SIG-M5 treated with dmso at 0.1 percent for 504 hours (cell line): Measurements from ENCODE around the gene FOXA1.

Source experiments
- DNase-seq: peaks from one replicate; lab custom pipeline; 2025; ENCODE audit not compliant: unreplicated experiment; lab: John Stamatoyannopoulos, UW

Gene FOXA1

DNA sequence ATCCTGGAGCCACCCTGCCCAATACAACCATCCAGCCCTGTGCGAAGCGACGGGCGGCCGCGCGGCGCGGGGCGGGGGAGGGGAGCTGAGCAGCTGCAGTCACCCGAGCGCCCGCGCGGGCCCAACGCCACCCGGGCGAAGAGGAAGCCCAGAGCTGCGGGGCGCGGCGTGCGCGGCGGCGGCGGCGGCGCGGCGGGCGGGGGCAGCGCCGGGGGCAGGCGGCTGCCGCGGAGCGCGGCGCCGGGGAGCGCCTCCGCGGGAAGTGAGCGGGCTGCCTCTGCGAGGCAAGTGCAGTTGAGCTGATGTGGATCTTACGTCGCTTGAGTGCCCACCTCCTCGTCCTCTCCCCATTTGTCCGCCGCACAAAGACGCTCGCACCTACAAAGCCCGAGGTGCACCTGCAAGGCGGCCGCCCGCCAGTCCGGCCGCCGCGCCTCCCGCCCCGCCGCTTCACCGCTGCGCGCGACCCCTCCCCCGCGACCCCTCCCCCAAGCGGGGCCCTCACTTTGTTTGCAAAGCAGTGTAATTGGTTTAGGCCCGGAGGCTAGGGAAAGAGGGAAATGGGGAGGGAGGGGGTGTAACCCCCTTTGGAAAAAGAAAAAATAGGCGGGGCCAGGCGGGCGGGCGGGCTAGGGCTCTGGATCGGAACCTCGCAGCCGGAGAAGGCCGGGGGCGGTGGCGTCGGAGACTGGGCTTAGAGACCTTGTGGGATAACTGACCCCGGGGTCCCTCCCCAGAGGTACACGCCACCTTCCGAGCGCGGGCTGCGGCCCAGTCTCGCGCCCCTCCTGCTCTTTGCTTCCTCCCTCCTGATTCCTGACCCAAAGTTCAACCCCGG, at the start of gene FOXA1, which contains the start of gene TTC6:
Gene FOXA1 (minus strand): TSS at position 279 of the 838 bp plus-strand sequence. CDS start 277 bp downstream, at position 2.
Gene TTC6 (plus strand): TSS at position 659 of the 838 bp plus-strand sequence. CDS start 26,436 bp downstream, outside the sequence.
- peak; percentile 87 for DNase-seq

DNA sequence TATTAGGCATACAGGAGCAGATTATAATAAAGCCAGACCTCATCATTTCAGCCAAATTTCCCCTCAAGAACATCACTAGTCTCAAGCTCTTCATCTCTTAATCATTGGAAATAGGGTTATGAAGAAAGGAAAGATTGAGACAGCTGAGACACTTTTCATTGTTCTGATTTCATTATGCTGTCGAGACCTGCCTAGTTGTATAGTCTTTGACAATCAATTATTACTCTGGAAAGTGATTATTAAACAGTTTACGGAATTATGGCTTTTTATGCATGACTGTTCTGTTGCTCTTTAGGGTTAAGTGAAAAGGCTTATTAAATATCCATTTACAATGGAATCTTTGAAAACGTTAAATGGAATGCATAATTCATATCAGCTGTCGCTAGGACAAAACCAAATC, 48.7 kb upstream of the FOXA1 start:
- no peak for DNase-seq

DNA sequence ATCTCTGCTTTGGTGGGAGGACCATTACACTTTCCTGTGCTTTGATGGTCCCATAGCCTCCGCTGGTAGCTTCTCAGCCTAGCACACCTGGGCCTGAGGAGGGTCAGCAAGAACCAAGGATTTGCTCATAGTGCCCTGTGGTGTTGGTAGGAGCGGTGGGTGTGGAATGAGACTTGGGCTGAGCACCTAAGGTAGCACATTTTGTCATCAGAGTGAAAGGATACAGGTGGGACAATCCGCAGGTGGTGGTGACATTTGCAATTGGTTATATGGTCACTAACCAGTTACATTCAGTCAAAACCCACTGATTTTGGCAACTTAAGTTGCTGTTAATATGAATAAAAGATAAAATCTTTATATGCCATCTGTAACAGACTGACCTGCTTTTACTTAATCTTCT, 47.1 kb upstream of the FOXA1 start:
- no peak for DNase-seq

DNA sequence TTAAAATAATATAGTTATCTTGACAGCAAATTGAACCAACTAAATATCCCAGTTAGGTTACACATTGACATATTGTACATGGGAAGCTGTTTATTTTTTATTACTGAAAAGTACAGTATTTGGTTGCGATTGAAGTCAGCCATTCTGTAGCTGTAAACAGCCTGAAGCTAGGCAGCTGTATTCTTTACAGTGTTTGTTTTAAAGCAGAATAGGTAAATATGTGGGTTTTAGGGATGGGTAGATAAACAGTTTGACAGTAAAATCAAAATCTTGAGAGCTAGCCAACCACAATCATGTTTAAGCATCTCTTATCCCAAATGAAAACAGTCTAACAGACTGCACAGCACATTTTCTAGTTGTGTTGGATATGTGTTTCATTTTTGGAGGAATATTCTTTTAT, 46.1 kb upstream of the FOXA1 start:
- DNase-seq, result no peak

DNA sequence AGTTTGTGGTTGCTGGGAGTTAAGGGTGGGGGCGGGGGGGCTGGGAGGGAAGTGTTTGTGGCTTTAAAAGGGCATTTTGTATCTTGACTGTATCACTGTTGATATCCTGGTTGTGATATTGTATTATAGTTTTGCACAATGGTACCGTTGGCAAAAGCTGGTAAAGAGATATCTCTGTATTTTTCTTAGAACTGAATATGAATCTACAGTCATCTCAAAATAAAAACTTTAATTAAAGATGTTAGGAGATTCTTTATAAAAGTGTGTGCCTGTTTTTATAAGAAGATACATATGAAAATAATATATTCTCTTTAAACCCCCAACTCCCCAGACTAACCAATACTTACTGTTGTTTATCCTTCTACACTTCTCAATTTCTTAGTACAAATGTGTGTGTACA, 43.5 kb upstream of the FOXA1 start:
- no peak for DNase-seq

DNA sequence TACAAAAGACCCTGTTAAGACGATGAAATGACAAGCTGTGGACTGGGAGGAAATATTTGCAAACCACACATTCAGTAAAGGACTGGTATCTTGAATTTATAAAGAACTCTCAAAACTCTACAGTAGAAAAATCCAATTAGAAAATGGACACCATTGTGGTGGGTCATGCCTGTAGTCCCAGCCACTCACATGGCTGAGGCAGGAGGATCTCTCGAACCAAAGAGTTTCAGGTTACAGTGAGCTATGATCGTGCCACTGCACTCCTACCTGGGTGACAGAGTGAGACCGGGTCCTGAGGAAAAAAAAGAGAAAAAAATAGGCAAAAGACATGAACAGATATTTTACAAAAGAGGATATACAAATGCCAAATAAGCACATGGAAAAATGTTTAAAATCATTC, 42.3 kb upstream of the FOXA1 start:
- no peak for DNase-seq

DNA sequence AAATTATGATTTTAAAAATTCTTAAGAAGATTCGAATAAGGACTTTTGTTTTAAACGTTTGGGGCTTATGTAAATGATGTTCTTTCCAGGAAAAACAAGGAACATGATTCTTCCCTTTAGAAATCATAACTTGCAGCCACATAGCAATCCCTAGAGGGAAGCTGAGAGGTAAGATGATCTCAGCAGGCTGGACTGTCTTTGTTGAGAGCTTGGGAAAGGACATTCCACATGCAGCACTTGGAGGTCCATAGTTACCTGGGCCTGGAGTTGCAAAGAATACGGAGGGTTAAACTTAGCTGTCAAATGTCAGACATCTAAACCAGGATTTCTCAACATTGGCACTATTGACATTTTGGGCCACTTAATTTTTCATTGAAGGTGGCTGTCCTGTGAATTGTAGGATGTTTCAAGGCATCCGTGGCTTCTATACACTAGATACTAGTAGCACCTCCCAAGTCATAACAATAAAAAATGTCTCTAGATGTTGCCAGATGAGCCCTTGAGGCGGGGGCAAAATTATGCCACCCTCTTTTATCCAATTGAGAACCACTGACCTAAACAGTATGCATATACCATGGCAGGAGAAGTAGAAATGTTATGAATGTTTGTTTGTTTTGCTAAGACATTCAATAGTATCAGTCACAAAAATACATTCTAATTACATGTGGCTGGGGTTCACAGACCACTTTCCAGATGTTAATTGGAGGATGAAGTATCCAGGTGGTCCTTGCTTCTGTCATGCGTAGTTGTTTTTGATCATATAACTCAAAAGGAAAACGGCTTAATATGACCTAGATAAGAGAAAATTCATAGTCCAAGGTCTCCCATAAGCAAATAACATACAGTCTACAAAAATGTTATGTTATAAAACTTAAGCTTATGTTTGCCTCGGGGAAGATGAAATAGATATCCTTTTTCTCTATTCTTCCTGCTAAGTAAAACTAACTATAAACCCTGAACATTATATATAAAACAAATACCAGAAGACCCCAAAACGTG, 30.8 kb upstream of the FOXA1 start:
- no peak for DNase-seq

DNA sequence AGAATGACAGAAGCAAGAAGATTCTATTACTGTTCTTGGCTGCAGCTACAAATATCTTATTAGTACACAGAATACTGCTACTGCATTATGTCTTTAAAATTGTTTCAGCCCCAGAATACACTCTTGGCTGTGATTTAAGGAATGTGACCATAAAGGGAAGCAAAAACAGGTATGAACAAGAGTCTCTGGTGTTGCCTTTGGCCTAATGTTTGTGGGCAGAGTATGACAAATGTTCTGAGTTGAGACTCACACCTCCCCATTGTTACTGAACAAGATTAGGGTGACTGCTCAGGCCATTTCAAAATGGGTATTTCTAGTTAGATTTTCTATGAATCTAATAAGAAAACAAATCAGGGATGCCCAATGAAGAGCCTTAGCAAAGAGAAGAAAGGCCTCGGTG, 28.9 kb upstream of the FOXA1 start:
- DNase-seq, result no peak

DNA sequence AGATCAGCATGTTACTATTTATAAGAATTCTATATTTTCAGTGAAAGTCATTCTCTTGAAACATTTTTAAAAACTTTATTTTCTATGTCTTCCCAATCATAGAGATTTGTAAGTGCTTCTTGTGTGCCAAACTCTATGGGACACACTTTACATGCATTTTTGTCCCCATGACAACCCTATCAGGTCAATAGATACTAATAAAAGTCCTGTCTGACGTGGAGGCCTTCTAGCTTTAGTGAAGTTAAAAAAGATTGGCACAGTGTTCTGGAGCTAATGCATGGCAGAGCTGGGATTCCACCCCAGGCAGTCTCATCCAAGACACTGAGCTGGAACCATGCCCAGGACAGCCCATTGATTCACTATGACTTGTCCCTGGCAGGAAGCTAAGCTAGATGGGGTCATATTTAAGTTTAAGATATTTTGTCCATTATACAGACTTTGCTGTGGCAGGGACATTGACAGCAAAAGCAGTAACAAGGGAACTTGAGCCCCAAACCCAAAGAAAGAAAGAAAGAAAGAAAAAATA, 28.4 kb upstream of the FOXA1 start:
- DNase-seq, result no peak

DNA sequence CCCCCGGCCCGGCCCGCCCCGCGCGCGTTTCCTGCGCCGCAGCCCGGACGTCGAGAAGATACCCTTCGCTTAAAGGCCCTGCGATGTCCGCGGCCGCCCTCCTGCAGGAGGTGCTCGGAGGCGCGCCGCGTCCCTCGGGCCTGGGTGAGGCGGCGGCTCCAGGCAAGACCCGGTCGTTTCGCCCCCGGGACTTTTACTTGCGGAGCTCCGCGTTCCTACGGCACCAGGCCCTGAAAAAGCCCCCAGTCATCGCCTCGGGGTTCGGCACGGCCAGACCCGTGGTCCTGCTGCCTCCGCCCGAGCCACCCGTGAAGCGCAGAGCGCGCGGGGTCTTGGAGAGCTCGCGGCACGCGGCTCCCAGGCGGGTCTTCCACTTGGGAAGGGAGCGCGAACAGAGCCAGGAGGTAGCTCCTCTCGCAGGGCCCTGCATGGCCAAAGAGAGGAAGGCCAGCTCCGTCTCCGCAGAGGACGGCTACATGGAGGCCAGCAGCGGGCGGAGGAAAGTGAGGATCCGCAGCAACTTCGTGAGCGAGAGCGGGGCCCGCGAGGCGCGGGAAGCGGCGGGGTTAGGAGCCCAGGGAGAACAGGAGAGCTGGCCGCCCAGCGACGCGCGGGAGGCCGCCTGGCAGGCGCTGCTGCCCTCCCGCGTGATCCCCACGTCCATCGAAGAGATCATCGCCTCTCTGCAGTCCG, 27.3 kb upstream of the FOXA1 start:
- no peak for DNase-seq

DNA sequence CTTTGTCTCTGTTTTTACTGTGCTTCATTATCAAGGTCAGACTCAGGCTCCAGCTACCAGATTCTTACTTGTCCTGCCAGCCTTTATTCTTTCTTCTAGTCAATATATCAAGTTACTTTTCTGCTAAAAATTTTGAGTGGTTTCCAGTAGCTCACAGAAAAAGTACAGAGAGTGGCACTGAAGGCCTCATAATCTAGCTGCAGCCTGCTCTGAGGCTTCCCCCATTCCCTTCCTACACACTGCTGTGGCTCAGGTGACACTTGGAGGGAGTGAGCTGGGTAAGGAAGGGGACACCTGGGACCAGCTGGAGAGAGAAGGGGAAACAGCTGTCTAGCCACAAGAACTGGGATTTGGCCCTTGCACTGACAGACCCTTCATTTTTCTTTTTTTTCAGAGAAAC, 25.8 kb upstream of the FOXA1 start:
- DNase-seq, result no peak

DNA sequence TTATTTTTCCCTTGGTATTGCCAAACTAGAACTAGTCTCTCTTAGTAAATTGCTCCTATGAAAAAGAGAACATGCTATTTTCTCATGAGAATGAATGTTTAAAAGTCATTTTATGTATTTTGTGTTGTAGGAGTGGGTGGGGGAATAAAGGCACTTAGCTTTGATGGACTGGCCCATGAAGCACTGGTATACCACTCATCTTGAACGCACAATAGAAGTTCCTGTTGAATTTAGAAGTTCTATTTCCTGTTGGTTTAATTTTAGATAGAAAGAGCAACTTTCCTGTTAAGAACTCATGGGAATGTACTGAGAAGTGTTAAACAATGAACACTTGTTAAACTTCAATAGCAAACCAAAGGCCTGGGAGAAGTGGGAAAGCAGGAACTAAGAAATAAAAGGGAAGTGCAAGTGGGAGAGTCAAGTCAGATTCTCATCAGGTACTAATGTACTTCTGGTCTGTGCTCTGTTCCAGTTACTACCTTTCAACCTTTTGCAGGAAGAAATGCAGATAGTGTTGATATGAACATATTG, 23.5 kb upstream of the FOXA1 start:
- no peak for DNase-seq

DNA sequence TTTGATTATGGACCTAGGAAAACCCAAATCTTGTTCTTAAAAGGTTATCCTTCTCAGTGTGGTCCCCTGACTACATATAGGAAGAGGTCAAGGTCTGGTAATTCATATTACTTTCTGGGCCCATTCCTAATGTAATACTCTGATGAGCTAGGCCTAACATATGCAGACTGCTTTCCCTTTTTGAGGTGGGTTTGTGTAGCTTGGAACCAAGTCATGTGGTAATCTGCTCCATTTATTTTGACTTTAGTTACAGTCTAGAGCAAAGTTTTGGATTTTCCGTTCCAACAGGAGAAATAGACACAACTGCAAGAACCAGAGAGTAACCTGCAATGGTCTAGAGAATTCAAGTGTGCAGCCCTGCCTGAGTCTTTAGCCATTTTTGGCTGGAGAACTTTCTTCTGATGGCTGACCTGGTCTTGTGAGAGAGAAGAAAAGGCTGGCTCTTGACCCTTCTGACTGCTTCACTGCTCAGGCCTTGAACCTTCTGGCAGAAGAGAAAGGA, 22.9 kb upstream of the FOXA1 start:
- no peak for DNase-seq

DNA sequence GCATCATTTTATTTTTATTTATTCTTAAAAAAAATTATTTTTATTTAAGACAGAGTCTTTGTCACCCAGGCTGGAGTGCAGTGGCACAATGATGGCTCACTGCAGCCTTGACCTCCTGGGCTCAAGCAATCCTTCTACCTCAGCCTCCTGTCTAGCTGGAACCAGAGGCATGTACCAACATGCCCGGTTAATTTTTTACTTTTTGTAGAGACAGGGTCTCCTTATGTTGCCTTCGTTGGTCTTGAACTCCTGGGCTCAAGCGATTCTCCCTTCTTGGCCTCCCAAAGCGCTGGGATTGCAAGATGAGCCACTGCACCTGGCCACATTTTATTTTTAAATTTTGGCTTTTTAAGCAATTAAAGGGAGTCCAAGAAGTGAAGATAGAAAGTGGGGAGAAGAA, 21.8 kb upstream of the FOXA1 start:
- DNase-seq, result no peak

DNA sequence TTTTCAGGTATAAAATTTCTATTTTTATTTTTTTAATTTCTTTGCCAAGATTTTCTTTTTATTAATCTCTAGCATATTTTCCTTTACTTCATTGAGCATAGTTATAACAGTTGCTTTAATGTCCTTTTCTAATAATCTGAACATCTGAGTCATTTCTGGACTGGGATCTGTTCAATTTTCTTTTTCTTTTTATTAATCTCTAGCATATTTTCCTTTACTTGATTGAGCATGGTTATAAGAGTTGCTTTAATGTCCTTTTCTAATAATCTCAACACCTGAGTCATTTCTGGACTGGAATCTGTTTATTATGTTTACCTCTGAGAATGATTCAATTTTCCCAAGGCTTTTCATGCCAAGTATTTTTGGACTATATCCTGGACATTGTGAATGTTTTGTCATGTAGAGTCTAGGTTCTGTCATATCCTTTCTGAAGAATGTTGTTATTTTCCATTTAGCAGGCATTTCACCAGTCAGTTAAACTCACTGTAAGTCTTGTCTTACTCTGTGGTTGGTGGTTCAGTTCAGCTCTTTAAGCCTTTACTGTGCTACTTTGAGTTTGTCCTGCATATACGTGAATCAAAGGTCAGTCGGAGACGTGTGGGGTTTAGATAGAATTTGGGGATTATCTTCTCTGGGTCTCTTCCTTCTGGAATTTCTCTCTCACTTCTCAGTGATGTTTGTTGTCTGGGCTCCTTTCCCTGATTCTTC, 20.7 kb upstream of the FOXA1 start:
- DNase-seq, result no peak

DNA sequence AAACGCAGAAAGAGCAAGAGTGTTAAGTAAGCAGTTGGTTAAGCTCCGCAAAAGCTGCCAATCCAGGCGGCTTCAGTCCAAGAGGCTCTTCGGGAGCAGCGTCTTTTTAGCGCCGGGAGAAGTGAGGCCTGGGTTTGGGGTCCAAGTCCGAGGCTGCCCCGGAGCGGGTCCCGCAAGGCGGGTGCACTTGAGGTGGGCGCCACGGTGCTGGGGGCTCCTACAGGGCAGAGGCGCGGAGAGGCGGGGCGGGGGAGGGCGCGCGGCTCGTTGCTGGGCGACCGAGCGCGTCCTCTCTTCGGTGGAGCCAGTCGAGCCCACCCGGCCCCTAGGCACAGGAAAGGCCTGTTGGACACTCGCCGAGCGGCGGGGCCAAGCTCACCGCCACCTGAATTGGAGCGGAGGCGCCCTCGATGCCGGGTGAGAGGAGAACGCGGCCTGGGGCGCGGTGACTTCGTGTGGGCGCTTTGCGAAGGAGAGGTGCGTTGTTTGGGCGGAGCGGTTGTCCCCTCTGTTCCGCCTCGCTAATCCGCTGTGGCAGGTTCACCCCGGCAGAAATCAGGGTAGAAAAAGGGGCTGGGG, 16.0 kb upstream of the FOXA1 start:
- no peak for DNase-seq

DNA sequence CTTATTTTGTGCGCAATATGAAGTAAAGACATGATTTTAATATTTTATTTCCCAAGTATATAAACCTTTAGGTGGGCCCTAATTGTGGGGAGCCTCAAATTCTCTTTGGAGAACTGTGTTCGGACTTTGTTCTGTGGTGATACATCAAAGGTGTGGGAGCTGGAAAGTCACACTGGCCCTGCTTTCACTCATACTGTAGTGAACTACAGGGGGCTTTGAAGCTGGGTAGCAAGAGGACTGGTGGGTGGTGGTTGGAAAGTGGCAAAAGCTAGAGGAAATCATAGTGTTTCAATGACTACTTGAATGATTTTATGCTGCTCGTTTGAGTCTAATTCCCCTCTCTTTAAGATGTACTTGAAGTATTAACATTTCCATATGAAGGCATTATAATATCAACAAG, 13.6 kb upstream of the FOXA1 start:
- DNase-seq, result no peak

DNA sequence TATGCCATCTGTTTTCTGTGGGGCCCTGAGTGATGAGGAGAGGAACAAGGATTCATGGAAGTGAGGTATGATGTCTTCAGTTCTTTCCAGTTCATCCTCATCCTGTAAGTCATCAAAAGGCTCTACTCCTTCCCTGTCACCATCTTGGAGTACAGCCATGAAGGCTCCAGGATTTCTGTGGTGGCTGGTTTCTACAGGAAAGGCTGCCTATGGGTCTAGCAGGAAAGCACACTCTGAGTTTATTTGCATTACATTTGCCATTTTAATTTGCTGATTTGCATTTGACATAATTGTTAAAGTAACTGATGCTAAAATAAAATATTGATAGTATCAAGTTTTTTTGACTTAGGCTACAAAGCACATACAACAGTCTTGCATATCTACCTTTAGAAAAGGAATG, 11.6 kb upstream of the FOXA1 start:
- DNase-seq, result no peak

DNA sequence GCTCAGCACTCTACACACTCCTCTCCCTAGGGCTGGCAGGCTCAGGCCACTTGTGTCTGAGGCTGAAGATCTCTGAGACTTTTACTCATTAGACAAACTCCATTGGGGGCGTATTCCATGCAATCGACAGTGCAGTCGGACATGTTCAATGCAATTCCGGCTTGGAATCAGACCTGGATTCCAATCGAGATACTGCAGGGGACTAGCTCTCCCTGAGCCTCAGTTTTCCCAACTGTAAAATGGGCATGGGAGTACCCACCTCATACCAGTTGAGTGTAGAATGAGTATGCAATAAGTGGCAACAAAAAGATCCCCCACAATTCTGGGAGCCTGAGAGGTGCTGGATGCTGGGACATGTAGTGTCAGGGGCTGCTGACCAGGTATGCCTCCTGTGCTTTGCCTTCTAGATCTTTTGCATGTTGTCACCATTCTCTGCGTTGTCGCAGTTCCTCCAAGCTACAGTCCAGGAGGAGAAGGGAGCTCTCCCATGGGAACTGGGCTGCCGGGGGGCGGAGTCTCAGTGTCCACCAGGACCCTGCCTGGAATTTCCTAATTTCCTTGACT, 8.7 kb upstream of the FOXA1 start:
- no peak for DNase-seq
